CD4-positive, alpha-beta T cell treated with Interleukin-21 for 1 hour (primary cell): ENCODE results near the gene CLIC3.

Source experiments
- DNase-seq: peaks from one replicate; pipeline ENCODE4 v3.0.0-alpha.2; 2020

The CLIC3 gene

DNA sequence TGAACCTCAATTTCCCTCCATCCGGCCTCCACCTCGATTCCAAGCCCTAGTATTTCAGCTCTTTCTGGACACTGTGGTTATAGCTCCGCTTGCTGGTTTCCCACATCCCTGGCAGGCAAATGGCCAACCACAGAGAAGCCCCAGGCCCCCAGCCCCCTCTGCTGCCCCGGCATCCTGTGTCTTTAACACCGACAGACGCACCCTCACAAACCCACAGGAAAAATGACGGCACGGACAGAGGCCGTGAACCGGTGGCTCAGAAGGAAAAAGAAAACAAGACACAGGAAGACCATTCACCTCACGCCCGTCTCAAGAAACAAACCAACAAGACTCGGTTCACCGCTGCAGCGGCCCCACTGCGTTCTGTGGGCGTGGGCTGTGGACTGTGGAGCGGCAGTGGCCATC, 1.5 kb upstream of the CLIC3 start:
- peak; percentile 57 for DNase-seq

DNA sequence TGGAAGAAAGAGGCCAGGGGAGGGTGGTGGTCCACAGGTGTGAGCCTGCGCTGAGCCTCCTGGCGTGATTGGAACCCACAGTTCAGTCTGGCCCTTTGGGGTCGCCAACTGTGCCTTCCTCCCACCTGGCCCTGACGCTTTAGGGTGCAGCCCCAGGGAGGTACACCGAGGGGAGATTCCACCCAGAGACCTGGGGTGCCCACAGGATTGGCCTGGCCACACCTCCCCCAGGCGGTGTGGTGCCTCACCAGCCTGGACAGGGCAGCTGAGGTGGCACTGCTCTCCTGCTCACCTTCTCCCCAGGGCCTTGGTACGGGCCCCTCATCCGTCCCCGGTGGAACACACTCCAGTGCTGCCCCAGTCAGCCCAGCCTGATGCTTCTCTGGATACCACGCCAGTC, 1.0 kb upstream of the CLIC3 start:
- DNase-seq, result no peak

DNA sequence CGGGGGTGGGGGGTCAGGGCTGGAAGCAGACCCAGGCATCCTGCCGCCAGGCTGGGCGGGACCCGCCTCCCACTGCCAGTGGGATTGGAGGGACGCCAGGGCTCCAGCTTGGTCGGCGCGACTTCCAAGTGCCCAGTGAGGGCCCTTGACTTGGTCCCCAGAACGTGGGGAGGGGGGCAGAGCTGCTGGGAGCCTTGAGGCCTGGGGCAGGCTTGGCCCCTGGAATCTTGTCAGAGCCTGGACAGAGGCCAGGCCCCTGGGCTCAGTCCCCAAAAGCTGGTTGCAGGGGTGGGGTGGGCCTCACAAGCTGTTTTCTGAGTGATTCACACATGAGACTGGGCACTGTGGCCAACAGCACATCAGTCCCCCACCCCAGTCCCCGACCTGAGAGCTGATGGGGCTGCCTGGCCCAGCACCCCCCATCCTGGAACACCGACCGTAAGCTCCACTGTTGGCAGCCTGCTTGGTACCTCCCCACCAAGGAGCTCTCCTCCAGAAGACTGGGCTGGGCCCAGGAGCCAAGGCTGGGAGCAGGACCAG, 526 bp downstream of the CLIC3 start:
- no peak for DNase-seq

DNA sequence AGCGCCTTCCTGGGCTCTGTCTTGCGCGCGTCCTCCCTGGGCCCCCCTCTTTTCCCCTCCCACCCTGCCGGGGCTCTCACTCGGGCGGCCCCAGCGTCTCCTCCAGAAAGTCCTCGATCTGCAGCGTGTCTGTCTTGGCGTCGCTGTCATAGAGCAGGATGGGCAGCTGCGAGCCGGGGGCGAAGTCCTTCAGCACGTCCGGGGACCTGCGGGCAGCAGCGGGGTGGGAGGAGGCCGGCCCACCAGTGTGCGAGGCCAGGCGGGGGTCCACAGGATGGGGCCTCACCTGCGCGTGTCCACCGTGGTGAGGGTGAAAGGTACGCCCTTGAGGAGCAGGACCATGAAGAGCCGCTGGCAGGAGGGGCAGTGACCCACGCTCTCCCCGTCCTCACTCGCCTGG, 1.0 kb downstream of the CLIC3 start:
- no peak for DNase-seq

DNA sequence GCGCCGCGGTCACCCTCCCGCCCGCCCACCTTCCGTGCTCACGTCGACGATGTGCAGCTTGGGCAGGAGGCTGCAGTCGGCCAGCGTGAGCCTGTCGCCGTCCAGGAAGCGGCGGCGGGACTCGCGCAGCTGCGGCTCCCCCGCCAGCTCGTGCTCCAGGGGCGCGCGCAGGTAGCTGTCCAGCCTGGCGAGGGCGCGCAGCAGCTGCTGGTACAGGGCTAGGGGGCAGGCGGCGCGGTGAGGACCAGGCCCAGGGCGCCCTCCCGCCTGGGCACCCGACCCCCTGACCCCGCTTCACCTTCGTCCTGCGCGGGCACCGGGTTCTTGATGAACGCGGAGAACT, 1.5 kb downstream of the CLIC3 start:
- DNase-seq, result no peak

DNA sequence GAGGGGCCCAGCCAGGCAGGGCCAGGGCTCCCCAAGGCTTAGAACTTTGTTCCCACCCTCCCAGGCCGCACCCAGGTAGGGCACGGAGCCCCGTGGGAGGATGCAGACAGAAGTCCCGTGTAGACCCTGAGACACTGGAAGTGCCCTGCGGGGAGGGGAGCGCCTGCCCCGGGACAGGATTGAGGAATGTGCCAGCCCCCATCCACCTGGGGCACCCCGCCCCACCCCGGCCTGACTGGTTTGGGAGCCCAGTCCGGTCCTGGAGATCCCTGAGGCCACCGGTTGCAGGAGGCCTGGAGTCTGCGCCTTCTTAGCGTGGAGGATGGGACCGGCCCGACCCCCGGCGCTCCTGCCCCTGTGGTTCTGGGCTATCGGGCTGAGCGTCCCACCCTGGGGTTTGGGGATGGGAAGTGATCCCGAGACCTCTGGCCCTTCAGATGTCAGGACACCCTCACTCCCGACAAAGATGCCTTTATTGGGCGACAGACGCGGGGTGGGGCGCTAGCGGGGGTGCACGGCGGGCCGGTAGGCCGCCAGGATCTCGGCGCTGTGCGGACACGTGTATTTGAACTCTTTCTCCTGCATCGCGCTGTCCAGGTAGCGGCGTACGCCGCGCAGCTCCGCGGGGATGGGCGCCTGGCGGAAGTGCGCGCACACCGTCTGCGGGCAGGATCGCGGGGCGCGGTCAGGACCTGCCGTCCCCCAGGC, 2.0 kb downstream of the CLIC3 start:
- DNase-seq, result no peak

DNA sequence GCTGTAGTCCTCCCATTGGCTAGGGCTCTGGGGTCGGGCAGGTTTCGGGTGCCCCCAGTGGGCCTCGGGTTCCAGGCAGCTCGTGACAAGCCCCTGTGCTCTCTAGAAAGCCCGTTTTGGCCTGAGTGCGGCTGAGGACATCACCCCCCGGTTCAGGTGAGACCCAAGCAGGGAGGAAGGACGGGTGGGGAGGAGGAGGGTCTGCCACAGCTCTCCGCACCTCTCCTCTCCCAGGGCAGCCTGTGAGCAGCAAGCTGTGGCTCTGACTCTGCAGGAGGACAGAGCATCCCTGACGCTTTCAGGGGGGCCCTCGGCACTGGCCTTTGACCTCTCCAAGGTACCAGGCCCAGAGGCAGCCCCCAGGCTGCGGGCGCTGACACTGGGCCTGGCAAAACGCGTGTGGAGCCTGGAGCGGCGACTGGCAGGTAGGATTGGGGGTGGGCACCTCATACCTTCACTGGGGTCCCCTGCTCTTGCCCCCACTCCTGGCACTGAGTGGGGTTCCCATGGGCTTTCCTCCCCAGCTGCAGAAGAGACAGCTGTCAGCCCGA, 3.5 kb downstream of the CLIC3 start:
- DNase-seq, result no peak

DNA sequence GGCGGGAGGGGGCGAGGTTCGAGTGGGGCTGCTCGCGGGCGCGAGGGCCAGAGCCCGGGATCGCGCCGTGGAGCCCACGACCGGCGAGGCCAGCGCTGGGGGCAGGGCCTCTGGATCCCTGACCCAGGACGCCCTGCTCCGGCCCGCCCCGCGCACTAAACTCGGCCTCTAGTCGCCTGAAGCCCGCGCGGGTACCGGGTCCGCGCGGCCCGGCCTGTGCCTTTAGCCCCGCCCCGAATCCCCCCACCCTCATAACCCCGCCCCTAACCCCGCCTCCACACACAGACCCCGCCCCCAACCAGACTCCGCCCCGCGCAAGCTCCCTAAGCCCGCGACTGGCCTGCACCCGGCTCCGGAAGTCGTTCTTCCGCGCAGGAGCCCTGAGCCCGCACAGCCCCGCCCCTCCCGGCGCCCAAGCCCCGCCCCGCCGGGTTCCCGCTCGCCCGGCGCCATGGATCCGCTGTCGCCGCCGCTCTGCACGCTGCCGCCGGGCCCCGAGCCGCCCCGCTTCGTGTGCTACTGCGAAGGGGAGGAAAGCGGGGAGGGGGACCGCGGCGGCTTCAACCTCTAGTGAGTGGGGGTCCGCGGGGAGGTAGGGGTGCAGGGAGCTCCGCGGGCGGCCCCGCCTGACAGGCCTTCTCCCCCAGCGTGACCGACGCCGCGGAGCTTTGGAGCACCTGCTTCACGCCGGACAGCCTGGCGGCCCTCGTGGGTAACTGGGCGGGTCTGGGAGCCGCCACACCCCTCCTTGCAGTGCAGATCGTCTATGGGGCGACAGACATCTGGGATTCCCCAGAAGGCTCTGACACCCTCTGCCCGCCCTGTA, 4.2 kb downstream of the CLIC3 start, which contains the start of gene PAXX:
Gene PAXX, plus strand, starts transcription at position 430 of the 826 bp plus-strand sequence. Its CDS starts 22 bp downstream, at position 452.
- peak; percentile 94 for DNase-seq

DNA sequence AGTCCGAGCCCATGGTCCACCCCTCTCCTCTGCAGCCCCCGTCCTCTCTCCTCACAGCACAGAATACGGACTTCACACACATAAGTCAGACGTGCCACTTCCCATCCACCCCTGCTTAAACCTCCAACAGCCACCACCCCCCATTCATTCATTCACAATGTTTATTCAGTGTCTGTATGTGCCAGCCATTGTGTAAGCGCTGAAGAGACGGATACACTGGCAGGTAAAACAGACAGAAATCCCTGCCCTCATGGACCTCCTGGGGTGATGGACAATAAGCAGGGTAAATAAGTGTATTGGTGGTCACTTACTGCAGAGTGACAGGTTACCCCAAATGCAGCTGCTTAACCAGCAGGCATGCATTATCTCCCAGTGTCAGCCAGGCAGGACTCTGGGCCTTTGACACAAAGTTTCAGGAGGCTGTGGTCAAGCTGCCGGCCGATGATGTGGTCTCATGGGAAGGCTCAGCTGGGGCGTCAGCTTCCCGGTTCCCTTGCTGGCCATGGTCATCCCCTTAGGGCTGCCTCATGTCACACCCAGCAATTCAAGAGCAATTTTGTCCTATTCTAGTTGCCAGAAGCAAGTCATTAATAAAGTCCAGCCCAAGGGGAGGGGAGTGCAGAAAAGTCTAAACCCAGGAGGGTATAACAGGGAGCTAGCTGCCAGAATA, 6.0 kb downstream of the CLIC3 start:
- no peak for DNase-seq

DNA sequence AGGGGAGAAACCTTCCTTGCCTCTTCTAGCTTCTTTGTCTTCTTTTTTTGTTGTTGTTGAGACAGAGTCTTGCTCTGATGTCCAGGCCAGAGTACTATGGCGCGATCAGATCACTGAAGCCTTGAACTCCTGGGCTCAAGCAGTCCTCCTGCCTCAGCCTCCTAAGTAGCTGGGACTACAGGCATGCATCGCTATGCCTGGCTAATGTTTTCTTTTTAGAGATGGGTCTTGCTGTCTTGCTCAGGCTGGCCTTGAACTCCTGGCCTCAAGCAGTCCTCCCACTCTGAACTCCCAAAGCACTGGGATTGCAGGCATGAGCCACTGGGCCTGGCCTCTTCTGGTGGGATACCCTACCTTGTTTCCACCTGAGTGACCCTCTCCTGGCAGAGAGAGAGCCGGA, 7.5 kb downstream of the CLIC3 start:
- DNase-seq, result no peak

DNA sequence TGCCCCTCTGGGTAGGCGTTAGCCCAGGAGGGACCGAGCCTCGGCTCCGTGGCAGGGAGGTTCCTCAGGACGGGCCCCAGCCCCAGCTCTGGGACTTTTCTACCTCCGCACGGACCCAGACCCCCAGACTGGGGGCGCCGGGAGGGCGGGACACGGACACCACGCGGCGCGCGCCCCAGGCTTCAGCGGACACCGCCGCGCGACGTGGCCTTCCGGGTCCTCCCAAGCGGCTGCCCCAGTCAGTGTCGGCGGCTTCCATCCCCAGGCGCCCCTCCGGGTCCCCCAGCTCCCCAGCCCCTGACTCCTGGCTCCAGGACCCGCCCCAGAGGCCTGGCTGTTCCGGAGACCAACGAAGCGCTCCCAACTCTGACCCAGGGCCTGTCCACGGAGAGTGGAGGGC, 10.5 kb downstream of the CLIC3 start:
- no peak for DNase-seq

DNA sequence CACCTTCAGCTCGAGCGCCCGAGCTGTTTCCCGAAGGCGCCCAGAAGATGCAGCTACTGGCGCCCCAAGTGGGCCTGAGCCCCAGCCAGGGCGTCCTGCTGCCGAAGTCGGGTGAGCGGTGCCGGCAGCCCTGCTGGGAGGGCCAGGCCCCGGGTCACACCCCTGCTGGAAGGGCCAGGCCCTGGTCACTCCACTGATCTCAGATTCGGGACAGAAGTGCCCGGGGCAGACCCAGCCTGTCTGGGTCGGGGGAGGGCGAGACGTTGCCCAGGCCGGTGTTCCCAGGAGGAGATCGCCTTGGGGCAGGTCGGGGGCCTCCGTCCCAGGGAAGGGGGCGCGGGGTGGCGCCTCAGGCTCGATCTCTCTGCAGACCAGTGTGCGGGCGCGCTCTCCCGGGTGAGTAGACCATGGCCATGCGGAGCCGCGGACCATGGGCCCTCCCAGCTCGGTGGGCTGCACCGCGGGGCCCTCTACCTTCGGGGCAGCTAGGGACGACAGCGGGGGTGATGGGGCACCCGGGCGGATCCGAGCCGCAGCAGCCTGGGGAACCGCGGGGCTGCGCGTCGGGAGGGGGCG, 11.3 kb downstream of the CLIC3 start:
- DNase-seq, result no peak

DNA sequence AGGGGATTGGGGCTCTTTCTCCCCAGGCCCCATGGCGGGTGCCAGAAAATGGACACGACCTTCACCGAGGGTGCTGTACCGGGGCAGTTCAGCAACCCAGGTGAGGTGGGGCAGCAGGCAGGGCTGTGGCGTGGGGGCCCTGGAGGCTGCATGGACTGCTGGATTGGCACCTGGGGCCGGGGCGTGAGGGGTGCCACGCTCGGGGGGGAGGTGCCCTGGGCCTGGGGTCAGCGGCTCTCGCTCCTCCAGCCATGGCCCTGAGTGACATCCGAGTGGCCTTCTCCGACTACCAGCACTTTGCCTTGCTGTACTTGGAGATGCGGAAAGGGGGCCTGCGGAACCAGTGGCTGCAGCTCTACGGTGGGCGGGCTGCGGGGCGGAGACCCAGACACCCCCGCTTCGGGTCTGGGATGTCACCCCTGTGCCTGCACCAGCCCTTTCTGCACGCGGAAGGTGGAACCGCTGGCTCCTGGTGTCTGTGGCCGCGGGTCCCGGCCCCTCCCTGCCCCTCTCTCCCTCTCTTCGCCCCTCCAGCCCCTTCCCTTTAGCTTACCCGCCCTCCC, 11.8 kb downstream of the CLIC3 start:
- DNase-seq, result no peak

DNA sequence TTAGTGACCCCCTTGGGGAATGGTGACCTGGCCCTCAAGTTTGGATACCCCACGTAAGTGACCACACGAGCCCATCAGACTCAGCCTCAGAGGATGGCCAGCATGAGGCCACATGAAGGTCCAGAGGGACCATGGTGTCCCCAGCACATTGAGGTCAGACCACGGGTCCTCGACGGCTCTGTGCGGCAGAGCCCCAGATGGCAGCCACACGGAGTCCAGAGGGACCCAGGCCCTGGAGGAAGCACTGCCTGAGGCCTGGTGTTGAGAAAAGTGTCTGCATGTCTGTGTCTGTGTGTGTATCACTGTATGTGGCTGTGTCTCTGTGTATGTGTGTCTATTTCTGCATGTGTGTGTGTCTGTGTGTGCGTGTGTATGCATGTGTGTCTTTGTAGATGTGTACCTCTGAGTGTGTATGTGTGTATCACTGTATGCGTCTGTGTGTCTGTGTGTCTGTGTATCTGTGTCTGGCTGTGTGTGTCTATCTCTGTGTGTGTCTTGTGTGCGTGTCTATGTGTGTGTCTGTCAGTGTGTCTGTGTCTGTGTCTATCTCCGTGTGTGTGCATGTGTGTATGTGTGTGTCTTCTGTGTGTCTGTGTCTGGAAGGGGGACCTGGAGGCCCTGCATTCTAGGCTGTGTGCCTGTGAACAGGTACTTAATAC, 12.6 kb downstream of the CLIC3 start:
- no peak for DNase-seq

DNA sequence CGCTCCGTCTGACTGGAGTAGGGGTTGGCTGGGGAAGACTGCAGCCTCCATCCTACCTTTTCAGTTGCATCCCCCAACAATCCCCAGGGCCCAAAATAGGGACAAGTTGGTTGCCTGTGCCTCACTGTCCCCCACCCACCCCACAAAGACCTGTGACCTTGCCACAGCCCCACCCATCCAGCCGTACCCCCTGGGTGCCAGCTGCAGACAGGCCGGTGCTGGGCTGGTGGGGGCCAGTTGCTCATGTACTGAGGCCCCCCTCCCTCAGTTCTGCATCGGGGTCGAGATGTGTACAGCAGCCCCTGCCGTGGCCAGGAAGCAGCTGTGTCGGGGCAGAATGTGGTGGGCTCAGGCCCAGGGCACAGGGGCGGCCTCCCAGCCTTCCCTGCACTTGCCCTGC, 13.2 kb downstream of the CLIC3 start:
- DNase-seq, result no peak

DNA sequence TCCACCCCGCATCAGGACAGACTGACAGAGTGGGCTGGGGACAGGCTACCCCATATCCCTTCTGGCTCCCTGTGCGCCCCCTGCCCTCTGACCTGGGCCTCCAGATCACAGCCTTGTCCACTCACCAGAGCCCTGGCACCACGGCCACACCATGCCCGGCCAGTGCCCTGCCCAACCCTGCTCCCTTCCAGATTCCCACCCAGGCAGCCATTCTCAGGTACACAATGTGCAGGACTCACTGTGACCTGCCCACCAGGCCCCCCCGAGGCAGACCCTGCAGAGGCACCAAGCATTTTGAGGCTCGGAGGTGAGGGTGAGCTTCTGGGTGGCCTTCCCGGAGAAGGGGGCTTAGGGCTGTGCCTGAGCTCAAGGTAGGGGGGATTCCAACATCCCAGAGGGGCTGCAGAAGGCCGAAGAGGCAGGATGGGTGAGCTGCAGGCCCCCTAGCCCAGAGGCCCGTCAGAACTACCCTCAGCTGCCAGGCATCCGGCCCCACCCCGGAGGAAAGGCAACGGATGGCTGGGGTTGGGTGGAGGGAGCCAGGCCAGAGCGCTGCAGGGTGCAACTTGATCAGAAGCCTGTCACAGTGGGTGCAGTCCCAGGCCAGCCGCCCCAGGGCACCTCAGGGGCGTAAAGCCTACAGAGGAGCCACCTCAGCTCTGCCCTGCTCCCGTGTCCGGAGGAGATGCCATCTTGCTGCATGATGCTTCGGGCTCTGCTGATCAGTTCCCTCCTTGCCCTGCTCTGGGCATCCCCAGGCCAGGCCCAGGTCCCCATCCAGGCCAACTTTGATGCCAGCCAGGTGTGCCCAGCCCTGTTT, 13.9 kb downstream of the CLIC3 start, which contains the start of gene LCNL1:
Gene LCNL1, plus strand, starts transcription at position 762 of the 820 bp plus-strand sequence. CDS start 594 bp downstream, outside the sequence.
- DNase-seq, result no peak

DNA sequence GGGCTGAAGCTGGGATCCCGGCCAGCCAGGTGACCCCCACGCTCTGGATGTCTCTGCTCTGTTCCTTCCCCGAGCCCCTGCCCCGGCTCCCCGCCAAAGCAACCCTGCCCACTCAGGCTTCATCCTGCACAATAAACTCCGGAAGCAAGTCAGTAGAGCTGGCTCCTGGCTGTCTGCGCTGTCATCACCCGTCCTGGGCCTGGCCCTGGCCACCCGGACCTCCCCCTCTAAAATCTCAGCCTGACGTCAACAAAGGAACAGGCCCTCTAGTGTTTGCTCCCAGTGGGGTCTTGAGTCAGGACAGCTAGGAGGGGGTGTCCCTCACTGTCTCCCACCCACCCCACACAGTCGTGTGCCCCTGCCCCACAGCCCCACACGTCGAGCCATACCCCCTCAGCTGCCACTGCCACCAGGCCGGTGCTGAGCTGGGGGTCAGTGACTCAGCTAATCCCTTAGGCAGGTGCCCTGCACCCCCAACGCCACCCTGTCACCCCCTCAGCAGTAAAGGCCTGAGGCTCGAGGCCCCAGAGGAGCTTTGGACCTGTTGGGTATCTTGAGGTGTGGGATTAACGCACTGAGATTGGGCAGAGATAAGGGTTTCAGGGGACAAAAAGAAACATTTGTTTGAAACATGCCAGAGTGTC, 14.7 kb downstream of the CLIC3 start:
- no peak for DNase-seq

DNA sequence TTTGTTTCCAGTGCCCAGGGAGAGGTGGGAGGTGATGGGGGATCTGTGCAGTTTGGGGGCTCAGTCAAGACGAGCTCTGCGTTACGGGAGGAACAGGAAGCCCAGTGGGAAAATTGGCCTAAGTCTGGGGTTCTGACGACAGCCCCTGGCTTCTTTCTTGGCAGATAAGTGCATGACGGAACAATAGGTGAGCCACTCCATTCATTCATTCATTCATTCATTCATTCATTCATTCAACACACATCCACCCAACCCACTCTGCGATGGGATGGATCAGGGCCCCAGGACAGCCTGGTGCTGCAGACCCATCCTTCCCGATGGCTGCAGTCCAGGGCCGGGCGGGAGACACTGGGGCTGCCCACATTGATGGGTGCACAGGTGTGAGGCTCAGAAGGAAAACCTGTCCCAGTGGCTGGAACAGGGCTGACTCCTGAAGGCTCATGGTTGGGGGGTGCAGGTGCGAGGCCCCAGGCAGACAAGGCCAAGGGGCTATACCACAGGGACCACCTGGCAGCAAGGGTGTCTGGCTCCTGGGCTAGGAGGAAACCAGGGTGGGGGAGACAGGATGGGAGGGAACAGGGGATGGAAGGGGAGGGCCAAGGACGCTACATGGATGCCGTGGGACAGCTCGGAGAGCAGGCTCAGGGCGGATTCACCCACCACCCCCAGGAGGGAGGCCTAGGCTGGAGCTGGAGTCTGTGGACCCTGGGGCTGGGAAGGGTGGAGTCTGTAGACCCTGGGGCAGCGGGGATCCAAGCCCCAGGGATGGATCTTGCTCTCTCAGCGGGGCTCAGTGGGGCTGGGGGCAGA, 15.5 kb downstream of the CLIC3 start:
- no peak for DNase-seq

DNA sequence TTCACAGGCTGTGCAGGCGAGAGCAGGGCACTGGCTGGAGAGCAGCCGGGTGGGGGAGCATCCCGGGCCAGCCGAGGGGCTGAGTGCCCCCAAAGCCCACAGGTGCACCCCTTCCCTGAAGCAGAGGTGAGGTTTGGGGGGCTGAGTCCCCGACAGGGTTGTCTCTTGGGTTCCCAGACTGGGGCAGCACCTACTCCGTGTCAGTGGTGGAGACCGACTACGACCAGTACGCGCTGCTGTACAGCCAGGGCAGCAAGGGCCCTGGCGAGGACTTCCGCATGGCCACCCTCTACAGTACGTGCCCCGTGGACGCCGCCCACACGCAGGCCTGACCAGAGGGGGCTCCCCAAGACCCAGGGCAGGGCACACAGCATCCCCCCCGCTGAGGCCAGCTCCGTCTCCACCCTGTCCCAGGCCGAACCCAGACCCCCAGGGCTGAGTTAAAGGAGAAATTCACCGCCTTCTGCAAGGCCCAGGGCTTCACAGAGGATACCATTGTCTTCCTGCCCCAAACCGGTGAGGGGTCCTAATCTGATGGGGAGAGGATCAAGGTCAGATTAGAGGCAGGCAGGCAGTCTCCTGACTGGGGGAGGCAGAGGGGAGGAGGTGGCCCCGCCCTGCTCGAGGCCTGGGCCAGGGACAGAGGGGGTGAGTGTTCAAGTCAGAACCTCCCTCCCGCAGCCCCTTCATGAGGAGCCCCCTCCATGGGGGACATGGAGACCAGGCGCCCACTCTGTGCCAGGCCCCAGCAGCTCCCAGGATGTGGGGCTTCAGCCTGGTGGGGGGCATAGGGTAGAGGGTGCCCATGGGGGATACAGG, 16.4 kb downstream of the CLIC3 start:
- no peak for DNase-seq
